NOMO-1 (cell line): ENCODE data around the gene CCDC116.
"Not testable (repeated sequence)": the region's sequence is repeated elsewhere in the genome, so short reads cannot be mapped to it uniquely, and the experiment has no call there.

Experiments used
- DNase-seq, 2 experiments: peaks; one replicate each; lab custom pipeline; 2025; ENCODE audit not compliant: unreplicated experiment in 2 of 2; lab: John Stamatoyannopoulos, UW

CCDC116 gene

DNA sequence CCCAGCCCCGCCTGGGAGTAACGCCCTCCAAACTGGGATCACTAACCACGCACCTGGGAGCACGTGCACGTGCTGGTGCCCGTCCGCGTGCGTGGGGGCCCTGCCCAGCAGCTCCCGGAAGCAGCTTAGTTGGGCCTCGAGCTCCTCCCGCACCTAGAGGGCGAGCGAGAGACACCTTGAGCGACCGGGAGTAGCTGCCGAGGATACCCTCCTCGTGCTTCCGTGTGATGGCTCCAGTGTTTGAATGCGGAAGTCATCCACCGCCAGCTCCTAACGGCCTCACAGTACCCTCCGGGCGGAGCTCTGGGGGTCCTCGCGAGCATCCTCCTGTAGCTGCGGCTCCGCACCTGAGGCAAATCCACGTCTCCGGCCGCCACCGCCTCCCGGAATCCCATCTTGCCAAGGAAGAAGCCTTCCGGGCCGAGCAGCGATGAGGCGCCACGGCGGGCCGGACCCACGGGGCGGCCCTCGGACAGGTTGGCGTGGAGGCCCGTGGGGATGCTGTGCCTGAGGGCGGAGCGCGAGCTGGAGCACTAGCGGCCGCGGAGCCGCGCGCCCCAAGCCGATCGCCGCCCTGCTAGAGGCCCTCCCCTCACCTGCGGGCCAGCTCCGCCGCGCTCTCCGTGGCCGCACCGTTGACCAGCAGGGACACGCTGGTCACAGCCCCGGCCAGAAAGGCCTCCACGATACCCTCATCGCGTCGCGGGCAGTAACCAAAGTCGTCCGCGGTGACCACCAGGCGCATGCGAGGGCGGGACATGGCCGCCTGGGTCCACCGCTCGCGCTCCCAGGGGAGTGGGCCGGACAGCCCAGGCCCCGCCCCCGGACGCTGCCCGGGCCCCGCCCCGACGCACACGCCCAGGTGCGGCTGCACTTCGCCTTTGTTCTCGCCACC, 3.1 kb upstream of the CCDC116 start, which contains the start of gene YDJC:
TSS of gene YDJC (minus strand) at position 768 of the 895 bp plus-strand sequence. CDS start at position 760, 8 bp downstream.
- DNase-seq, result peak; percentile 95 to 97

DNA sequence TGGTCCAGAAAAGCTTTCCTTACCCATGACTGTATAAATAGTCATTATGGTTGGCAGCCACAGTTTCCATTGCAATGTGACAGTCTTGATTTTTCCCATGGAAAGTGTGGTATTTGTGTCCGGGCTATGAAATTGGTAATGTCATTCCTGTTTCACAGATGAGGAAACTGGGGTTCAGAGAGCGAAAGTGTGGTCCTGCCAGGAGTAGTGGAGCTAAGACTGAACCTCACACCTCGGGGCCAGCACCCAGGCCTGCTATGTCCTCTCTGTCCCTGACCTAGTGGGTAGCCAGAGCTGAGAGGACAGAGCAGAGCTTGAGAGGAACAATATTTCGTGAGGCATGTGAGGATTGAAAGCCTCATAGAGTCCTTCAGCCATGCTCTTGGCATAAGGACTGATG, 1.5 kb upstream of the CCDC116 start:
- DNase-seq, result no peak

DNA sequence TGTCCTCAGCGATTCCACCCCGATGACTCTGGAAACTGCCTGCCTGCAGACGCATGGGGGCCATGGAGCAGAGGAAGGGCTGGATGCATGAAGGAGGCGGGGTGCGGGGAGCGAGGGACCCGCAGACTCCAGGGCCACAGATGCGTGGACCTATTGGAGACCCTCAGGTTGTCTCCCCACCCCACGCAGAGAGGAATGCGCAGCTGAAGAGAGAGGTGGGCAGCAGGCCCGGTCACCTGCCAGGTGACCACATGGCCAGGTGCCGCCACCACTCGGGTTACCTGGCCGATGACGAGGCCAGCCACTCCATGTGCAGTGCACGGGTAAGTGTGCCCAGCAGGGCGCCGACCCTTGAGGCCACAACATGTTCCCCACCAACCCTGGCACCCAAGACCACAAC, 371 bp downstream of the CCDC116 start:
- no peak for DNase-seq

DNA sequence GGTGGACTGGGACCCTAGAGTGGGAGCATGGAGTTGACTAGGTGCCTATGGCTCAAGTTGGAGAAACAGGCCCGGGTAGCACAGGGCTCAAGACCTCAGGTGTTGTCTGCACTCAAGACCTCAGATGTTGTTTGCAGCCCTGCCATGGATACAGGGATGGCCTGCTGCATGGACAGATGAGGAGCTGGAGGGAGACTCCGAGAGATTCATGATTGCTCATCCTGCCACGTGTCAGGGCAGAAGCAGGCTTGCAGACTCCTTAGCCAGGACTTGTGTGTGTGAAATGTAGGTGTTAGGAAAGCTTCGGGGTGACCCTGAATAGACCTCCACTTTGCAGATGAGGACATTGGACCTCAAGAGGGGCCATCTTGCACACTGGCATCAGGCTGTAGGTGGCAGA, 921 bp downstream of the CCDC116 start:
- no peak for DNase-seq

DNA sequence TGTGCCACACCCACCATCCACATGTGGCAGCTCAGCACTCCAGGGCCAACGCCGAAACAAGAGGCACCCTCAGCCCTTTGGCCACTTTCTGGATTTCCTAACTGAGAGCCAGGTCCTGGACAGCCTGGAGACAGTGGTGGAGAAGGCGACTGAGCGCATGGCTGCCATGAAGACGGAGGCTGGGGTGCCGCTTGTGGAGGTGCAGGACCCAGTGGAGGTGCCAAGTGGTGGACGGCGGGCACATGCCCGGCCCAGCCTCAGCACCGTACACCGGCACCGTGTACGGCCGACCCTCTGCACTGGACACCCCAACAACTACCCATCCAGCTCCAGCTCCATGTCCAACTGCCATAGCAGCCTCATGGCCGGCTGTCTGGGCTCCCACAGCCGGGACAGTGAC, 1.5 kb downstream of the CCDC116 start:
- no peak for DNase-seq

DNA sequence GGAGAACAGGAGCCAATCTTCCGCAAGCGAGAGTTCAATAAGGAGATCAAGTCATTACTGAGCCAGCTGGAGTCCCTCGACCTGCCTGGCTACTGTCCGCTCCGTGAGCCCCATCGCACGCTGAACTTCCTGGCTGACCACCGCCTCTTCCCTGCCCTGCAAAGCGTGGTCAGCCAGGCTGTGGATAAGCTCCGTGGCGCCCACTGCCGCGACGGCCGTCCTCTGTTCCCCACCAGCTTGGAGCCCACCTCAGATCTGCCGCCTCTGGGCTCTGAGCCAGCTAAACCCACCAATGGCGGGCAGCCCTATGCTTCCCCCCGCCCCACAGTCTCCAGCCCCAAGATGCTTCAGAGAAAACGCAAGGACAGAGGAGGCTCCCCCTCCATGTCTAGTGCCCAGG, 2.3 kb downstream of the CCDC116 start:
- DNase-seq, result no peak

DNA sequence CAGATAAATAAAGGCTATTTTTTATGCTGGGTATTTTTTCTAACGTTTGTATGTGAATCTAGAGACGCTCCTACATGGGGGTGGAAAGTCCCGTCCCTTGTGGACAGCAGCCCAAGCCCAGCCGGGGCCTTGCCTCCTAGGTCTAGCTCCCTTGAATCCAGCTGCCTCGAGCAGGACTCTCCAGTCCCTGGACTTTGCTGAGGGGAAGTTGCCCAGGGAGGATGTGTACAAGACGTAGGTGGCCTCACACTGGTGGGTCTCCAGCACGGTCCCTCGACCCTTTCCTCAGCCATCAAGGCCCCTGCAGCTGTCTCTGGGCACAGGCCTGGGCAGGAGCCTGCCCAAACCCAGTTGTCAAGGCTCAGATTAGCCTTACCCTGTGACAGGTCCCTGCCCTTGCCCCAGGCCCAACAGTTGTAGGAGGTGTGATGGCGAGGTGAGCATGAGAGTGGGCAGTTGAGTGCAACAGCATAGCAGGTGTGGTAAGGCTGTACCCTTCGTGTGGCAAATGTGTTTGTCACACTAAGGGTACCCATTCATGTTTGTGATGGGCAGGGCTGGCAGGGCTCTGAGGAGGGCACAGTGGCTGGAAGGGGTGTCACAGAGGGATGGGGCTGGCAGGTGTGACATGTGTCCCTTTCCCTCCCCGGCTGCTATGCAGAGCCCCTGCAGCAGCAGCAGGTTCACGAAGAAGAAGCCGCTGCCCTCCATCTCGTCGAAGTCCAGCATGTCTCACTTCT, 3.4 kb downstream of the CCDC116 start:
- DNase-seq, result no peak

DNA sequence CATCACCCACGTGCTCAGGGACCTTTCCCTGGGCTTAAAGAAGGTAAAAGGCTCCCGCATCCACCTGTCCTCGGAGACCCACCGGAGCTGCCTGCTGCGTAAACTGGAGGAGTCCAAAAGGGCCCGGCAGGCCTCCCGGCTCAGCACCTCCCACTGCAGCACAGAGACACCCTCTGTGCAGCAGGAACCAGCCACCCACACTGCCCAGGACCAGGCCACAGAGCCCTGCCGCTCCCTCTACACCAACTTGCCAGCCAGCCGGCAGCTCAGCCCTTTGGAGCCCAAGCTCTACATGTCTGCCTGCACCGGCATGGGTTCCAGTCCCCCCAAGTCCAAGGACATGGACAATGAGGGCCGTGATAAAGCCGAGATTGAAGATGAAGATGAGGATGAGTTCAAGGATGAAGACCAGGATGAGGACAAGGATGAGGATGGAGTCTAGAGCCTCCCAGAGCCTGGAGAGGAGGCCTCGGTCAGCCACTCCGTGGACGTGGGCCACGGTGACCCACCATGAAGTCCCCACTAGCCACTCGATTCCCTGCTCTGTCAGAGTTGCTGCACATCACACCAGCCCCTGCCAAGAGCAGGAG, 4.2 kb downstream of the CCDC116 start:
- no peak for DNase-seq

DNA sequence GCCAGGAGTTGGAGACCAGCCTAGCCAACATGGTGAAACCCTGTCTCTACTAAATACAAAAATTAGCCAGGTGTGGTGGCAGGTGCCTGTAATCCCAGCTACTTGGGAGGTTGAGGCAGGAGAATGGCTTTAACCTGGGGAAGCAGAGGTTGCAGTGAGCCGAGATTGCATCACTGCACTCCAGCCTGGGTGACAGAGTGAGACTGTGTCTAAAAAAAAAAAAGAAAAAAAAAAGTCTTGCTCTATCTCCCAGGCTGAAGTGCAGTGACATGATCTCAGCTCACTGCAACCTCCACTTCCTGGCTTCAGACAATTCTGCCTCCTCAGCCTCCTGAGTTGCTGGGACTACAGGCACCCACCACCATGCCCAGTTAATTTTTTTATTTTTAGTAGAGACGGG, 4.9 kb downstream of the CCDC116 start:
- not testable (repeated sequence) for DNase-seq

DNA sequence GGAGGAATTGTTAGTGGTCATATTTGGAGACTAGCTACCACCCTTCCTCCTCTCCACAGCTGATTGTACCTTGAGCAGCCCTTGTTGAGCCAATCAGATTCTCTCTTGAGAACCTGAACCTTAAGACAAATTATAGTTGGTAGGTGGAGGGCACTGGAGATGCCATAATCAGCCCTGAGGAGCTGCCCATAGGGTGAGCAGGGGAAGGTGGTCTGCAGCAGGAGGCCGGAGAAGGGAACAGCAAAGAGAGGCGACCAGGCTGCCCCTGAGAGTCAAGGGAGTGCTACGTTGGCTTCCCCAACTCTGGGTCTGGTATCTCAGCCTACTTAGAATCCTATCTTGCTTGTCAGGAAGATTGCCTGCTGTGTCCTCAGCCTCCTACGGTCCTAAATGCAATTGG, 6.8 kb downstream of the CCDC116 start:
- no peak for DNase-seq

DNA sequence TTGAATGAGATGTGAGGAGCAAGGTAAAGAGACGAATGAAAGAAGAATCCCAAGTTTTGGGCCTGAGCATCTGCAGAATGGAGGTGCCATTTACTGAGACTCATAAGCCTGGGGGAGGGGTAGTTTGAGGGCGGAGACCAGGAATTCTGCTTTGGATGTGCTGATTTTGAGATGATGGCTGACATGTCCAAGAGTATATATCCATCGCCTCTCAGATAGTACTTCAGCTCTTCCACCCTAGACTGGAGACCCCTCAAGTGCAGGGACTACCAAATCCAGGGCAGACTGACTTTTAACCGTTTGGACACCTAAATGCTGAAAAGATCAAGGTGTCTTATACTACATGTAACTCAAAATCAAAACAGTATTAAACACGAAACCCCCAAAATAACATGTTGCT, 8.2 kb downstream of the CCDC116 start:
- DNase-seq, result no peak

DNA sequence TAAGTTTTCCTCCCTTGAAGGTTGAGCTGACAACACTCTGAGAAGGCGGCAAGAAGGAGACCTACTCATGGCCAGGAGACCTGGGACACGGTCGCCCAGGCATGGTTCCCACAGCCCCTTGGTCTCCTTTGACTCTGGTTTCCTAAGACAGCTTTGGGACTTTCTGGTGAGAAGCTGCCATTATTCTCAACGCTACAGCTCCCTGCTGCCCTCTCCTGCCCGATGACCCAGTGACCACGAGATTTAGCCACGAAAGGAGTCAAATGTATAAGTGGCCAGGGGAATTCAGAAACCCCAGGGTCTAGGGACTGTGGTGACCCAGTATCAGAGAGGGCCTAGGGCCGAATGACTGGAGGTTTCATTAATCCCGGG, 8.8 kb downstream of the CCDC116 start:
- peak in 1 of 2 experiments; percentile 44 for DNase-seq

DNA sequence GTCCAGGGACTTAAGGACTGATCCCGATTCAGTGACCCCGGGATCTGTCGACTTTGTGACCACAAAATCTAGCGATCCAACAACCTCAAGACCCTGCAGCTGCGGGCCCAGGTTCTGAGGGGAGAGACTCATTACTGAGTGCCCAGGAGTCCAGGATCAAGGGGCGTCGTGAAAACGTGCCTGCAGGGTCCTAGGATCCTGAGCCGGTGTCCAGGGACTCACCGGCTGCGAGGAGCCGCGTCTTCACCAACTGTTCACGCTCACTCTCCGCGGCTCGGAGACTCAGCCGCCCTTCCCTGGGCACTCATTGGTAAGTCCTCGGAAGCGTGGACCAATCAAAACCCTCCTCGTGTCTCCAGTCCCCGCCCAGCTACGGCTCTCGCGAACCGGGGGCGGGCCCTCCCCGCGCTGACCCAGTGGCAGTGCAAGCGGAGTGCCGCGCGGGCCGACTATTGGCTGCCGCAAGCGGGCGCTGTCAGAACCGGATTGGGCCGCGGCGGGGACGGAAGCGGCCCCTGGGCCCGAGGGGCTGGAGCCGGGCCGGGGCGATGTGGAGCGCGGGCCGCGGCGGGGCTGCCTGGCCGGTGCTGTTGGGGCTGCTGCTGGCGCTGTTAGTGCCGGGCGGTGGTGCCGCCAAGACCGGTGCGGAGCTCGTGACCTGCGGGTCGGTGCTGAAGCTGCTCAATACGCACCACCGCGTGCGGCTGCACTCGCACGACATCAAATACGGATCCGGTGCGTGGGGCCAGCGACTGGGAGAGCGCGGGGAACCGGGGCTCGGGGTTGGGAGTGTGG, 9.4 kb downstream of the CCDC116 start, which contains the start of gene SDF2L1:
TSS of gene SDF2L1 (plus strand) at position 514 of the 795 bp plus-strand sequence. CDS start at position 549, 35 bp downstream.
- DNase-seq, result peak; percentile 97 to 99

DNA sequence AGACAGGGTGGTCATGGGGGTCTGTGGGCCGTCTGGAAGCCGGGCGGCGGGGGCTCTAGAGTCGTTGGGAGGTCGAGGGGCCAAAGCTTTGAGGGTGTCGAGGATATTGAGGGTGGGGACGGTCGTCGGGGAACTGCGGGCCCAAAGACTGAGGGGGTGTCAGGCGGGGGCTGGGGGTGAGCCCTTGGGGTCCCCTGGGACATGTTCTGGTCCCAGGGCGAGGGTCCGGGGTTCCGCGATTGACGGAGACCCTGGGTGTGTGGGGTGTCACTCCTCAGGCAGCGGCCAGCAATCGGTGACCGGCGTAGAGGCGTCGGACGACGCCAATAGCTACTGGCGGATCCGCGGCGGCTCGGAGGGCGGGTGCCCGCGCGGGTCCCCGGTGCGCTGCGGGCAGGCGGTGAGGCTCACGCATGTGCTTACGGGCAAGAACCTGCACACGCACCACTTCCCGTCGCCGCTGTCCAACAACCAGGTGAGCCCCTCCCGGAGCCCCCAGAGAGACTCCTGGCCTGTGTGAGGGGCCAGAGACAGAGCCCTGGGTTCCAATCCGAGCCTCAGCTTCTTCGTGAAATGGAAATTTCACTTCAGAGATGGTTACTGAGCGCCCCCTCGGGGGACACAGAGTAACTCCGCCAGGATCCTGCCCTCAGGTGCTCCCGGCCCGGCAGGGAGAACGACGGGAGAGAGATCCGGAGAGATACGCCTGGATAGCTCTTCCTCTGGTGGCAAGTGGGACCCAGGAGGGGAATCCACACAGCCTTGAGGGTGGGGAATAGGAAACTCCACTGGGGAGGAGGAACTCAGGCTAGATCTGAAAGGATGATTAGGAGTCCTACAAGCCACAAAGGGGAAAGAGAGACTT, 10.3 kb downstream of the CCDC116 start:
- DNase-seq, result peak; percentile 36 to 67

DNA sequence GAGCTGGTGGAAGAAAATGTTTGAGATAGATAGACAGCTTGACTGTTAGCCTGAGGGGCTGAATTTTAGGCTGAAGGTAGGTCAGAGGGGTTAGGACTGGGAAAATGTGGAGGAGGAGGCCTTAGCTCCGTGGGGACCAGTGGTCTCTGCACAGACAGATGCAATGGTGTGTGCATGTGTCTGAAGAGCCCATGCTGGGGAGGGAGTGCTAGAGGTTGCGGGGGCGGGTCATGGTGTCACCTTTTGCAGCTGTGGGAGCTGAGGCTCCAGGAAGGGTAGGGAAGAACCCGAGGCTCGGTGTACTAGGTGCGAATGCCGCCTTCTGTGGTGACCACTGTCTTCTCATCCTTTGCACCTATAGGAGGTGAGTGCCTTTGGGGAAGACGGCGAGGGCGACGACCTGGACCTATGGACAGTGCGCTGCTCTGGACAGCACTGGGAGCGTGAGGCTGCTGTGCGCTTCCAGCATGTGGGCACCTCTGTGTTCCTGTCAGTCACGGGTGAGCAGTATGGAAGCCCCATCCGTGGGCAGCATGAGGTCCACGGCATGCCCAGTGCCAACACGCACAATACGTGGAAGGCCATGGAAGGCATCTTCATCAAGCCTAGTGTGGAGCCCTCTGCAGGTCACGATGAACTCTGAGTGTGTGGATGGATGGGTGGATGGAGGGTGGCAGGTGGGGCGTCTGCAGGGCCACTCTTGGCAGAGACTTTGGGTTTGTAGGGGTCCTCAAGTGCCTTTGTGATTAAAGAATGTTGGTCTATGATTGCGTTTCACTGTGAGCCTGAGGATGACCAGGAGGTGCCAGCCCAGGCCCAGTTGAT, 11.2 kb downstream of the CCDC116 start:
- no peak for DNase-seq

DNA sequence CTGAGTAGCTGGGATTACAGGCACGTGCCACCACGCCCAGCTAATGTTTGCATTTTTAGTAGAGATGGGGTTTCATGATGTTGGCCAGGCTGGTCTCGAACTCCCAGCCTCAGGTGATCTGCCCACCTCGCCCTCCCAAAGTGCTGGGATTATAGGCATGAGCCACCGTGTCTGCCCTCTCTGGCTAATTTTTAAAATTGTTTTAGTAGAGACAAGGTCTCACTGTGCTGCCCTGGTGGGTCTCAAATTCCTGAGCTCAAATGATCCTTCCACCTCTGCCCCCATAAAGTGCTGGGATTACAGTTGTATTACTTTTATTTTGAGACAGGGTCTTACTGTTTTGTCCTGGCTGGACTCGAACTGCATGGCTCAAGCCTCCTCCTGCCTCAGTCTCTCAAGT, 13.0 kb downstream of the CCDC116 start:
- not testable (repeated sequence) for DNase-seq

DNA sequence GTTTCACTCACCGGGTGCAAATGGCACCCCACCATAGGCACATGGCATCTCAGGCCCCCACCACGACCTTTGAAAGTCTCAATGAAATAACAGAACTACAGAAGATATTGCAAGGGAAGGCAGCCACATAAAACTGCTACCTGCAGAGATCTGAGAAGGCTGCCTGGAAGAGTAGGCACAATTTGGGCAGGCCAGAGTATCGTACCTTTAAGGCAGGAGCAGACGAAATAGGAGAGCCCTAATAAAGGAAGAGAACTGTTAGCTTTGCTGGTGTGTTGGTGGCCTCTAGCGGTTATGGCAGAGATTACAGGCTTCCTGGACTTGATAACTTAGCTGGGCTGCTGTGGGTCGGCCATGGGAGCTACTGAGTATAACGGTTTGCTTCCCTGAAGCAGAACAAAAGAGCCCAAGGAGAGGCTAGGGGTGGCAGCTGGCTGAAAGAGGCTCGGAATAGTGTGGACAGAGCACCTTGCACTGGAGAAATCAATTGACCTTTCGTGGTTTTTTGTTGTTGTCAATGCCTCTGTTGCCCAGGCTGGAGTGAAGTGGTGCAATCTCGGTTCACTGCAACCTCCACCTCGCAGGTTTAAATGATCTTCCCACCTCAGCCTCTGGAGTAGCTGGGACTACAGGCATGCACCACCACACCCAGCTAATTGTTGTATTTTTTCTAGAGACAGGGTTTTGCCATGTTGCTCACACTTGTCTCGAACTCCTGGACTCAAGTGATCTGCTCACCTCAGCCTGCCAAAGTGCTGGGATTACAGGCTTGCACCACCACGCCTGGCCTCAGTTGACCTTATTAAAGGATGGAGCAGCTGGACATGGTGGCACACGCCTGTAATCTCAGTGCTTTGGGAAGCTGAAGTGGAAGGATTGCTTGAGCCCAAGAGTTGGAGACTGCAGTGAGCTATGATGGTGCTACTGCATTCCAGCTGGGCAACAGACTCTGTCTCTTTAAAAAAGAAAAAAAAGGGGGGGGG, 14.3 kb downstream of the CCDC116 start:
- DNase-seq, result peak; percentile 61 to 76

DNA sequence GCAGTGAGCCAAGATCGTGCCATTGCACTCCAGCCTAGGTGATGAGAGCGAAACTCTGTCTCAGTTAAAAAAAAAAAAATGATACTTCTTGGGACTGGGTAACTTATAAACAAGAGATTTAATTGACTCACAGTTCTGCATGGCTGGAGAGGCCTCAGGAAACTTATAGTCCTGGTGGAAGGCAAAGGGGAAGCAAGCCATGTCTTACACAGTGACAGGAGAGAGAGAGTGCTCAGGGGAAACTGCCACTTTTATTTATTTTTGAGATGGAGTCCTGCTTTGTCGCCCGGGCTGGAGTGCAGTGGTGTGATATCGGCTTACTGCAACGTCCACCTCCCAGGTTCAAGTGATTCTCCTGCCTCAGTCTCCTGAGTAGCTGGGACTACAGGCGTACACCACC, 17.7 kb downstream of the CCDC116 start:
- DNase-seq, result no peak
